GM10847 (cell line): ENCODE results near the gene ABCC9.

Experiments used
- POLR2A ChIP-seq: IDR thresholded peaks from 2 replicates; pipeline ENCODE4 v1.6.1; 2011; ENCODE audit not compliant: insufficient read length; ENCODE audit errors: extremely low read depth

The ABCC9 gene

GRCh38 chr12:21815306-21816062 is 125.7 kb downstream of the ABCC9 start:
- no peak for TF ChIP-seq POLR2A

- no peak for TF ChIP-seq POLR2A
Observed at GRCh38 chr12:21814814-21815213, 126.4 kb downstream of the ABCC9 start.

DNA sequence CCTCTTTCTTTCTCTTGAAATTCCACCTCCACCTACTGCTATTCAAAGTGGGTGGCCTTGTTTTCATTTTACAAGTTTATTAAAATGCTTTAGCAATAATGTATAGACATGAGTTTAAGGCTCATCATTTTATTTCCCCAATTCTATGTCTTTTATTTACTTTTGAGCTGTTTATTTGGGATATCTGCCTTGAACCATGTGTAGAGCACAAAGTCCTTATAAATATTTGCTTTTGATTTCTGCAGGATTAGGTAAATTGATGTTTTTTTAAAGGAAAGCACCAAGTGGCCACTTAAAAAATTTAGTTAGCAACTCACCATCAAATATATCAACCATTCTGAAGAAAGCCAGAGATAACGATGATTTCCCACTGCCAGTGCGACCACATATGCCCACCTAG is 126.9 kb downstream of the ABCC9 start:
- TF ChIP-seq POLR2A = no peak

GRCh38 chr12:21813751-21814150 is 127.5 kb downstream of the ABCC9 start:
- no peak for TF ChIP-seq POLR2A

GRCh38 chr12:21813125-21813524 is 128.1 kb downstream of the ABCC9 start:
- no peak for TF ChIP-seq POLR2A

DNA sequence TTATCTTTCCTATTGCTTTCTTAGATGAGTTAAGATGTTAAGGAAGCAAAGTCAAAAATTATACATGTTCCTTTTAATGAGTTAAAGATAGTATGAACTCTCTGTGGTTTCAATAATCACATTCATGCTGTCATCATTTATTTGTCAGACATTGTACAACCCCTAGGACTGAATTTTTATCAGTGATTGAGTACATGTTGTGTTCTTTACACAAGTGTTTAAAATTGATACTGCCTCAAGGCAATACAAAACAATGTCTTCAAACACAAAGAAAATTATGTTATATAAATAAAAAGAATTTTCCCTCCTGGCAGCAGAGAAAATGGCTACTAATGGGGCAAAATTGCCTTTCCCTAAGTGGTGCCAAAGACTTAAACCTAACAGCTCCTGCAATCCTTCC is 132.1 kb downstream of the ABCC9 start:
- TF ChIP-seq POLR2A = no peak

DNA sequence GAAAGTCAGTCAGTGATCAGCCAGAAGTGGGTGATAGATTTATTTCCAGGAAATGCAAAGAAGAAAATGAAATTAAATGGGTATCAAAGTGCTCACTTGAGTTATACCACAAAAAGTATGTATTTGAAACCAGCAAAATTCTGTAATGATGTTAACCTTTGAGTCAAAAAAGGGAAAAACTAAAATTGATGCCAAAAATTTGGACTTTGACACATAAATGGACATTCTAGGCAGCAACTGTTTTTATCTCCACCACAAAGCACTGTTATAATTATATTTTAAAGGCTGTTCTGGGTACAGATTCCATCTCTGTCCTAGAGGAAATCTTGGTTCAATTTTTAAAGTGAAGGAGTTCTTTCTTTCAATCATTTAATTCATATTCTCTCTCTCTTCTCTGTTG is 135.0 kb downstream of the ABCC9 start:
- no peak for TF ChIP-seq POLR2A

DNA sequence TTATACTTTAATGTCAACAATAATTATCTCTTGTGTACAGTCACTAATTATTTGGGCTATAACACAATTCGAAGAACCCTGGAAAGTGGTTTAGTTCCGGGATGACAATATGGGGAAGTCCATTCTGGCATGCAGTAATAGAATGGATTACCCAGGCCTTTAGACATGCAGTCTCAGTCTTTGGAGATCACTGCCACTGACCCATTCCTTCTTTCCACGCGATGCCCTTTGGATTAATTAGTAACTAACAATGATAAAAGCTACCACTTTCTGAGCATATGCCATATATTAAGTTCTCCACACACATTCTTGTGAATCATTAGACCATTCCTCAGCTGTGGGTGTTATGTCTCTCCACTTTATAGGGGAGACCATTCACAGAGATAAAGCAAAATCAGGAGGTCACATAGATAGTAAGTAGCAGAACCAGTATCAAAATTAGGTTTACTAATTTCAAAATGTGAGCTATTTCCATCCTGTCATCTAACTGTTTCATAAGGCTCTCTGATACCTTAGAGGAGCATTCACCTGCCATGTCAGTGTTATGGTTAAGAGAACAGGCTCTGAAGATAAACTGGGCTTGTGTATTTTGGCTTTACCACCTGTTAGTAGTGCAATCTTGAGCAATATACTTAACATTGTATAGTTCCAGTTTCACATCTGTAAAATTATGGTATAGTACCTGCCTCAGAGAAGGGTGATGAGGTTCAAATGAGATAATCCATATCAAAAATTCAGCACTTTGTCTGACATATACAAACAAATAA is 139.5 kb downstream of the ABCC9 start:
- no peak for TF ChIP-seq POLR2A

- no peak for TF ChIP-seq POLR2A
Observed at GRCh38 chr12:21800011-21800410, 141.2 kb downstream of the ABCC9 start.

- no peak for TF ChIP-seq POLR2A
Observed at GRCh38 chr12:21797539-21797938, 143.7 kb downstream of the ABCC9 start.

GRCh38 chr12:21795648-21796328 is 145.4 kb downstream of the ABCC9 start:
- no peak for TF ChIP-seq POLR2A

DNA sequence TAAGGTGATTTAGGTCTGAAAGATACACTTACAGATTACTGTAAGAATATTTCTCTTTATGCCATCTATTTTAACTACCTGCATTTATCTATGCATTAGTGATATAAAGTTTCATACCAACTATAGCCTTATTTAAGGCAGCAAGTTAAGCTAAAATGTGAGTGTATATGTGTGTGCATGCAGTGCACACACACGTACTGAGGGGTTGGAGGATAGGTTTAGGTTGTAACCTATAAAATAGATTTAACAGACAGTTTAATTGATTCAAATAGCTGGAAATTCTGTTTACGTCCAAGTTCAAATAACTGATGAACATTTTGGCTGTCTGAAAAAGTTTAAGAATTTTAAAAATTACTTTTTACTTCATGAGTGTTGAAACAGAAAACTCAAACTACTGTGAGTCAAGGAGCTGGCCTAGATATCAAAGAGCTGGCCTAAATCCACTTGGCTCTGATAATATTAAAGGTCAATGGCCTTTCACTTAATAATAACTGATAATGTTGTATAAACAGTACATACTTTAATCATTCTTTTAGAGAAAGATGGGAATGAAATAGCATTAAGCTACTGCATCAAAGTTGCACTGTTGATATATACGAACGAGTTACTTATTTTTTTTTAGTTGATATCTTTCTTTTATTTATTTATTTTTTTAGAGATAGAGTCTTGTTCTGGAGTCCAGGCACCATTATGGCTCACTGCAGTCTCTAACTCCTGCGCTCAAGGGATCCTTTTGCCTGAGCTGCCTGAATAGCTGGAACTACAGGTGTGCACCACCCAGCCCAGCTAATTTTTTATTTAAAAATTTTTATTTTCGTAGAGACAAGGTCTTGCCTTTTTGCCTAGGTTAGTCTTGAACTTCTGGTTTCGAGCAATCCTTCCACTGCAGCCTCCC is 152.9 kb downstream of the ABCC9 start:
- no peak for TF ChIP-seq POLR2A

GRCh38 chr12:21786041-21786531 is 155.1 kb downstream of the ABCC9 start:
- TF ChIP-seq POLR2A = no peak

DNA sequence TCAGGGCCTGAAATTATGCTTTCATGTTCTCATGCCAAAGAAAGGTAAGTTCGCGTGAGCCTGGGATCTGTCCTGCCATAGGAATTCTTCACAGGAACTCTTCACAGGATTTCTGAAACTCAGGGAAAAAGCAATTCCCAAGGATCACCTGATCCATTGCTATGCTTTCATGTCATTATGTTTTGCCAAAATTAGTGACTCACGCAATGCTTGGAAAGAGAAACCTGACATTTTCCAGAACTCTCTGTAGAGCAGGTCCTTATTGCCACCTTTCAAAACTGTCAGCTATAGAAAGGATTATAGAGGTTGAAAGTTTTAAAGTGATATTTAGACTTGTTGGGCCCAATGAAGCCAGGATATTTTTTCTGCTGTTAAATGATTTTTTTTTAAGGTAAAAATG is 160.4 kb downstream of the ABCC9 start:
- TF ChIP-seq POLR2A = no peak

- no peak for TF ChIP-seq POLR2A
Observed at GRCh38 chr12:21776175-21776574, 165.1 kb downstream of the ABCC9 start.
